Panc1 (cell line): ENCODE data around the gene PPM1L. TPM values are rescaled to one million over a fixed set of nuclear protein-coding genes. Genes with fewer than 3 reads are reported as not detected.

ENCODE experiments used
- ATAC-seq: fragments of 200-7000 bp; cut with Tn5 transposase; 2 replicates; pipeline ENCODE4 v1.9.1; 2020; ENCODE audit warnings: mild to moderate bottlenecking, moderate library complexity
- BruUV-seq: library from RNA; stranded (reverse); fragments of 400-500 nt; replicated peaks from 2 replicates; lab custom pipeline; 2021; lab: Mats Ljungman, UMichigan
- CTCF ChIA-PET: fragments of 300-600 bp; sonication (Branson Sonifier 250); formaldehyde crosslinking; loops from one replicate; lab custom pipeline; 2022; ENCODE audit warnings: antibody characterized with exemption; lab: Charles Lee
- POLR2A ChIA-PET: fragments of 300-600 bp; sonication (Branson Sonifier 250); formaldehyde crosslinking; loops from one replicate; lab custom pipeline; 2022; ENCODE audit warnings: antibody characterized with exemption; lab: Charles Lee
- DNase-seq: peaks from one replicate; pipeline ENCODE4 v3.0.0-alpha.2; 2010; ENCODE audit warnings: low read depth, low spot score
- H3K27ac ChIP-seq: 2 replicates; pipeline ENCODE4 v1.5.1; 2011; ENCODE audit warnings: mild to moderate bottlenecking, low read length, inconsistent platforms
- H3K27me3 ChIP-seq: fragments of 200-500 bp; sonication (Bioruptor generic); 2 replicates; pipeline ENCODE4 v1.6.0; 2014; ENCODE audit warnings: low read length, inconsistent platforms; ENCODE audit not compliant: control insufficient read depth, insufficient read depth
- H3K36me3 ChIP-seq: fragments of 200-500 bp; sonication (Bioruptor generic); 2 replicates; pipeline ENCODE4 v1.5.1; 2014; ENCODE audit warnings: inconsistent platforms, mild to moderate bottlenecking, low read length, moderate library complexity; ENCODE audit not compliant: control insufficient read depth, insufficient read depth
- H3K4me1 ChIP-seq: 2 replicates; pipeline ENCODE4 v1.5.1; 2011; ENCODE audit warnings: inconsistent platforms, mild to moderate bottlenecking, low read length, moderate library complexity; ENCODE audit not compliant: control insufficient read depth, insufficient read depth
- H3K4me3 ChIP-seq, 2 experiments: 2 replicates each; pipeline ENCODE4 v1.5.1; 2011 to 2012; ENCODE audit warnings: low read depth in 2 of 2, low read length in 2 of 2, mild to moderate bottlenecking in 2 of 2, inconsistent platforms in 1 of 2, moderate library complexity in 1 of 2
- H3K9me3 ChIP-seq: fragments of 200-500 bp; sonication (Bioruptor generic); 2 replicates; pipeline ENCODE4 v1.5.1; 2014; ENCODE audit warnings: low read depth, mild to moderate bottlenecking, inconsistent platforms, low read length, moderate library complexity; ENCODE audit not compliant: control insufficient read depth, insufficient read depth
- POLR2AphosphoS5 ChIP-seq: IDR thresholded peaks from 2 replicates; pipeline ENCODE4 v1.6.1; 2012; ENCODE audit warnings: mild to moderate bottlenecking, low read depth, low read length, moderate library complexity
- SIN3A ChIP-seq: IDR thresholded peaks from 2 replicates; pipeline ENCODE4 v1.6.1; 2012; ENCODE audit warnings: low read depth, mild to moderate bottlenecking, low read length, moderate library complexity, borderline replicate concordance; ENCODE audit not compliant: insufficient read depth
- TCF7L2 ChIP-seq: IDR thresholded peaks from 2 replicates; pipeline ENCODE4 v1.6.1; 2011; ENCODE audit warnings: mild to moderate bottlenecking, low read depth, low read length, inconsistent platforms
- in situ Hi-C: cut with HindIII; loops from 2 replicates; pipeline ENCODE4 v1.10.0; 2016; ENCODE audit warnings: low sequenced_read_pairs, low pct_unique_long_range_greater_than_20kb
- intact Hi-C: fragments of 100-400 bp; cut with micrococcal nuclease; formaldehyde crosslinking; loops from one replicate; pipeline ENCODE4 v1.10.0; 2022; ENCODE audit not compliant: unreplicated experiment
- total RNA-seq: library from RNA; stranded (reverse); gene quantifications from one replicate; pipeline ENCODE4 v1.2.1, GENCODE V29; 2021; ENCODE audit not compliant: unreplicated experiment
- TF ChIP-seq, protein P1 (sequence below), 2 experiments: IDR thresholded peaks; 2 replicates each; pipeline ENCODE4 v1.6.1; 2011 to 2012; ENCODE audit warnings: low read depth in 2 of 2, control low read depth in 1 of 2, low read length in 1 of 2, mild to moderate bottlenecking in 1 of 2, moderate library complexity in 1 of 2; ENCODE audit not compliant: insufficient read depth in 1 of 2
- TF ChIP-seq, protein P2 (sequence below): fragments of 450-650 bp; IDR thresholded peaks from 2 replicates; pipeline ENCODE4 v1.5.1; 2017; ENCODE audit warnings: mild to moderate bottlenecking

PPM1L gene
- total RNA-seq, 1 experiment from 2014 or later, result 23.8 TPM

DNA sequence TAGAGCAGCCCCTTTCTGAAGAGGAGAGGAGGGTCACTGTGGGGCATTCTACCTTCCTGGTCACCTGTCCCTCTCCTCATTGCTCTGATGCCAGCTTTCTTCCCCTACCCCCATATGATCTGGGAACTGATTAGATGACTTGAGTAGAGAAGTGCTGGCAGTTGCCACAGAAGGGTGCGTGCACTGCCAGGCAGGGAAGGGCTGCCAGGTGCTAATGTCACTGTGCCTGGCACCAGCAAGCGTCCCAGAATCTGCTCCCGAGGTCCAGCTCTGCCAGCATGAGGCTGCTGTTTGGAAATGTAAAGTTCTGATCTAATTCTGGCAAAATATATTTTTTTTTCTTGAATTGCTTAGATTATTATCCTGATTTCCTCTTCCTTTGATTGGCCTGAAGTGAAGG is 52.8 kb downstream of the PPM1L start:
- H3K27me3 ChIP-seq, result no peaks in the 10 kb centered on the region
- in situ Hi-C loops (no loop called here), intact Hi-C loops (no loop called here)
- H3K4me1 ChIP-seq, result peaks cover 22% of the 10 kb centered on the region; the same call in 1 of the 2 replicates
- POLR2A ChIA-PET, result no interaction called here
- TF ChIP-seq TCF7L2, result no peak
- no peak for TF ChIP-seq SIN3A
- TF ChIP-seq, protein P1, sequence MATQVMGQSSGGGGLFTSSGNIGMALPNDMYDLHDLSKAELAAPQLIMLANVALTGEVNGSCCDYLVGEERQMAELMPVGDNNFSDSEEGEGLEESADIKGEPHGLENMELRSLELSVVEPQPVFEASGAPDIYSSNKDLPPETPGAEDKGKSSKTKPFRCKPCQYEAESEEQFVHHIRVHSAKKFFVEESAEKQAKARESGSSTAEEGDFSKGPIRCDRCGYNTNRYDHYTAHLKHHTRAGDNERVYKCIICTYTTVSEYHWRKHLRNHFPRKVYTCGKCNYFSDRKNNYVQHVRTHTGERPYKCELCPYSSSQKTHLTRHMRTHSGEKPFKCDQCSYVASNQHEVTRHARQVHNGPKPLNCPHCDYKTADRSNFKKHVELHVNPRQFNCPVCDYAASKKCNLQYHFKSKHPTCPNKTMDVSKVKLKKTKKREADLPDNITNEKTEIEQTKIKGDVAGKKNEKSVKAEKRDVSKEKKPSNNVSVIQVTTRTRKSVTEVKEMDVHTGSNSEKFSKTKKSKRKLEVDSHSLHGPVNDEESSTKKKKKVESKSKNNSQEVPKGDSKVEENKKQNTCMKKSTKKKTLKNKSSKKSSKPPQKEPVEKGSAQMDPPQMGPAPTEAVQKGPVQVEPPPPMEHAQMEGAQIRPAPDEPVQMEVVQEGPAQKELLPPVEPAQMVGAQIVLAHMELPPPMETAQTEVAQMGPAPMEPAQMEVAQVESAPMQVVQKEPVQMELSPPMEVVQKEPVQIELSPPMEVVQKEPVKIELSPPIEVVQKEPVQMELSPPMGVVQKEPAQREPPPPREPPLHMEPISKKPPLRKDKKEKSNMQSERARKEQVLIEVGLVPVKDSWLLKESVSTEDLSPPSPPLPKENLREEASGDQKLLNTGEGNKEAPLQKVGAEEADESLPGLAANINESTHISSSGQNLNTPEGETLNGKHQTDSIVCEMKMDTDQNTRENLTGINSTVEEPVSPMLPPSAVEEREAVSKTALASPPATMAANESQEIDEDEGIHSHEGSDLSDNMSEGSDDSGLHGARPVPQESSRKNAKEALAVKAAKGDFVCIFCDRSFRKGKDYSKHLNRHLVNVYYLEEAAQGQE (IDR thresholded peaks at IDR 0.05; ENCODE audit: insufficient read depth in 1 of 2, low read depth in 2 of 2, low read length in 1 of 2), result no peak
- no peak for TF ChIP-seq POLR2AphosphoS5
- TF ChIP-seq, protein P2, sequence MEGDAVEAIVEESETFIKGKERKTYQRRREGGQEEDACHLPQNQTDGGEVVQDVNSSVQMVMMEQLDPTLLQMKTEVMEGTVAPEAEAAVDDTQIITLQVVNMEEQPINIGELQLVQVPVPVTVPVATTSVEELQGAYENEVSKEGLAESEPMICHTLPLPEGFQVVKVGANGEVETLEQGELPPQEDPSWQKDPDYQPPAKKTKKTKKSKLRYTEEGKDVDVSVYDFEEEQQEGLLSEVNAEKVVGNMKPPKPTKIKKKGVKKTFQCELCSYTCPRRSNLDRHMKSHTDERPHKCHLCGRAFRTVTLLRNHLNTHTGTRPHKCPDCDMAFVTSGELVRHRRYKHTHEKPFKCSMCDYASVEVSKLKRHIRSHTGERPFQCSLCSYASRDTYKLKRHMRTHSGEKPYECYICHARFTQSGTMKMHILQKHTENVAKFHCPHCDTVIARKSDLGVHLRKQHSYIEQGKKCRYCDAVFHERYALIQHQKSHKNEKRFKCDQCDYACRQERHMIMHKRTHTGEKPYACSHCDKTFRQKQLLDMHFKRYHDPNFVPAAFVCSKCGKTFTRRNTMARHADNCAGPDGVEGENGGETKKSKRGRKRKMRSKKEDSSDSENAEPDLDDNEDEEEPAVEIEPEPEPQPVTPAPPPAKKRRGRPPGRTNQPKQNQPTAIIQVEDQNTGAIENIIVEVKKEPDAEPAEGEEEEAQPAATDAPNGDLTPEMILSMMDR, result no peak
- CTCF ChIA-PET, result interaction anchor here (0.6 kb wide), 1 partner anchor 27 kb away, joined by 3 read pairs; no protein-coding TSS in a partner anchor
- BruUV-seq, result no TSS peak
- H3K27ac ChIP-seq, result no peak overlapping the region
- no peak overlapping the region for H3K4me3 ChIP-seq
- no peaks in the 10 kb centered on the region for H3K36me3 ChIP-seq
- DNase-seq, result no peak
- no peaks in the 10 kb centered on the region for H3K9me3 ChIP-seq
- 0 out of 2 replicates have a peak, but pooled peaks have one; percentile 10 for ATAC-seq

DNA sequence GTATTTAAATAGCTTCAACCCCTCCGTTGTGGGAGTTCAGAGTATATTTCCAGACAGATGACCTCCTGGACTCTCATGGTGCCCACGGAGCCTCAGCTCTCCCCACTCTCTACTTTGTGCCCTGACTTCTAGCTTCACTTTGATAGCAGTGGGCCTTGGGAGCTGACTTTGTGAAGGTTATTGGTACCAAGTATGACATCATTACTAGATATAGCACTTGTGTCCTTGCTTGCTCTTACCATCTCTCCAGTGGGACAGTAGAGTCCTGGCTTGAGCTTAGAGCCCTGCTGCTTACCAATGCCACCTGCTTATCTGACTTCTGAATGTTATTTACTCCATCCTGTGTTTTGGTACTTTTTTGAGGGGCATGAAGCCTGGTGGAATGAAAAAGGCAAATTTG is 53.4 kb downstream of the PPM1L start:
- POLR2A ChIA-PET, result no interaction called here
- no peak for TF ChIP-seq TCF7L2
- TF ChIP-seq, protein P1 (IDR thresholded peaks at IDR 0.05; ENCODE audit: insufficient read depth in 1 of 2, low read depth in 2 of 2, low read length in 1 of 2), result no peak
- TF ChIP-seq, protein P2, result no peak
- no peak for TF ChIP-seq SIN3A
- TF ChIP-seq POLR2AphosphoS5, result no peak
- no peaks in the 10 kb centered on the region for H3K9me3 ChIP-seq
- in situ Hi-C loops (no loop called here), intact Hi-C loops (no loop called here)
- ATAC-seq (no peak), DNase-seq (no peak)
- no peak overlapping the region for H3K4me3 ChIP-seq
- no peaks in the 10 kb centered on the region for H3K27me3 ChIP-seq
- H3K4me1 ChIP-seq, result peaks cover 22% of the 10 kb centered on the region; the same call in 1 of the 2 replicates
- no TSS peak for BruUV-seq
- no peak overlapping the region for H3K27ac ChIP-seq
- no peaks in the 10 kb centered on the region for H3K36me3 ChIP-seq
- CTCF ChIA-PET, result no interaction called here
